A375 (cell line): Measurements from ENCODE around the gene TIMP3. TPM values are rescaled to one million over a fixed set of nuclear protein-coding genes. Genes with fewer than 3 reads are reported as not detected.

ENCODE experiments used
- total RNA-seq: library from RNA; depleted of rRNA; stranded (reverse); fragments of >200 nt; shearing (Covaris generic); gene quantifications from 2 replicates; pipeline ENCODE4 v1.2.3, GENCODE V29; 2014; rRNA removed

TIMP3 gene
- total RNA-seq = 319 and 337 TPM in 2 replicates

DNA sequence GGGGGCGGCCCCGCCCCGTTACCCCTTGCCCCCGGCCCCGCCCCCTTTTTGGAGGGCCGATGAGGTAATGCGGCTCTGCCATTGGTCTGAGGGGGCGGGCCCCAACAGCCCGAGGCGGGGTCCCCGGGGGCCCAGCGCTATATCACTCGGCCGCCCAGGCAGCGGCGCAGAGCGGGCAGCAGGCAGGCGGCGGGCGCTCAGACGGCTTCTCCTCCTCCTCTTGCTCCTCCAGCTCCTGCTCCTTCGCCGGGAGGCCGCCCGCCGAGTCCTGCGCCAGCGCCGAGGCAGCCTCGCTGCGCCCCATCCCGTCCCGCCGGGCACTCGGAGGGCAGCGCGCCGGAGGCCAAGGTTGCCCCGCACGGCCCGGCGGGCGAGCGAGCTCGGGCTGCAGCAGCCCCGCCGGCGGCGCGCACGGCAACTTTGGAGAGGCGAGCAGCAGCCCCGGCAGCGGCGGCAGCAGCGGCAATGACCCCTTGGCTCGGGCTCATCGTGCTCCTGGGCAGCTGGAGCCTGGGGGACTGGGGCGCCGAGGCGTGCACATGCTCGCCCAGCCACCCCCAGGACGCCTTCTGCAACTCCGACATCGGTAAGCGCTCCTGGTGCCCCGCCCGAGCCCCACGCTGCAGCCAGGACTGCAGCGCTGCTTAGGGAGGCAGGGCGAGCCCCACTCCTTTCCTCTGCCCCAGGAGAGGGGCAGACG is at the start of gene TIMP3:
TIMP3 (plus strand) TSS at position 169 of the 700 bp plus-strand sequence; CDS start at position 466, 297 bp downstream.

